GM12891 (cell line): Measurements from ENCODE around the gene CALML3.

Source experiments
- POLR2A ChIP-seq: IDR thresholded peaks from 2 replicates; pipeline ENCODE4 v1.6.1; 2011; ENCODE audit warnings: low read depth, low read length, control low read depth
- POLR2AphosphoS5 ChIP-seq: IDR thresholded peaks from 2 replicates; pipeline ENCODE4 v1.6.1; 2011; ENCODE audit warnings: low read depth, low read length, control low read depth
- POU2F2 ChIP-seq: IDR thresholded peaks from 2 replicates; pipeline ENCODE4 v1.6.1; 2011; ENCODE audit warnings: low read depth, mild to moderate bottlenecking, control low read depth, low read length, moderate library complexity
- TAF1 ChIP-seq: IDR thresholded peaks from 2 replicates; pipeline ENCODE4 v1.6.1; 2011; ENCODE audit warnings: low read depth, low read length, control low read depth

- no peak for TF ChIP-seq POLR2AphosphoS5
- TF ChIP-seq TAF1: no peak
- no peak for TF ChIP-seq POLR2A
- TF ChIP-seq POU2F2: no peak
These were observed 21.3 kb downstream of the CALML3 start for GRCh38 chr10:5545778-5546710.
